Spleen (tissue), 7 donors: Measurements from ENCODE around the gene VPS39.

Experiments
- CTCF ChIP-seq, 11 experiments: fragments of 200-600 bp in 7 of 11; fragments of 450-650 bp in 4 of 11; sonication (generic) in 4 of 11; IDR thresholded peaks in 8 of 11; conservative IDR thresholded peaks in 3 of 11; 1 replicate in 7 of 11; 2 replicates in 4 of 11; pipeline versions ENCODE4 v1.4.0 to v1.8.0; 2016 to 2021; ENCODE audit warnings: antibody characterized with exemption in 11 of 11, inconsistent platforms in 4 of 11, mild to moderate bottlenecking in 1 of 11
- POLR2A ChIP-seq, 3 donors: fragments of 450-650 bp; IDR thresholded peaks; one replicate each; pipeline ENCODE4 v1.5.1; 2017; ENCODE audit warnings: antibody characterized with exemption in 3 of 3, mild to moderate bottlenecking in 1 of 3
- POLR2AphosphoS5 ChIP-seq, 3 donors: sonication (generic); formaldehyde crosslinking; IDR thresholded peaks; one replicate each; pipeline ENCODE4 v1.5.1; 2017; ENCODE audit warnings: antibody characterized with exemption in 3 of 3
- donor health status: DM: no; HTN: no; CAD: no; lungs with moderate emphysema.
- donor health status: DM: no; HTN: no; CAD: no.
- donor health status: DM: no; HTN: no; CAD: no.

GRCh38 chr15:42130246-42130986, 77.7 kb downstream of the VPS39 start:
- no peak for TF ChIP-seq CTCF (IDR thresholded peaks at IDR 0.05 in 8 of 11, conservative IDR thresholded peaks at IDR 0.05 in 3 of 11)
- TF ChIP-seq POLR2A (IDR thresholded peaks at IDR 0.05), result no peak
- no peak for TF ChIP-seq POLR2AphosphoS5 (IDR thresholded peaks at IDR 0.05)
